ENCODE measurements around the gene DPYSL4. TPM values are rescaled to one million over a fixed set of nuclear protein-coding genes. Genes with fewer than 3 reads are reported as not detected.
A peak's percentile ranks its signal among the peaks of the same experiment; 100 is the strongest.

Gene DPYSL4
- total RNA-seq, 1 experiment from 2014 or later, result 26.3 TPM

- Histone ChIP-seq H4K91ac (ENCODE audit: insufficient read length, low read depth, low read length) (no peak overlapping the region), H2BK12ac (ENCODE audit: insufficient read length, low read depth, low read length) (no peak overlapping the region), H4K8ac (replicated peaks; ENCODE audit: insufficient read length, low read depth, low read length) (no peak overlapping the region), H2AK5ac (ENCODE audit: insufficient read length, low read length) (no peak overlapping the region), H3K56ac (ENCODE audit: insufficient read length, low read depth, low read length) (no peak overlapping the region), H3K27me3 (ENCODE audit: insufficient read depth, low read length) (no peaks in the 10 kb centered on the region), H3K27ac (ENCODE audit: insufficient read length, low read depth, low read length) (no peak overlapping the region), H3T11ph (ENCODE audit: low read length) (no peak overlapping the region), H3K79me1 (ENCODE audit: insufficient read depth, low read depth, low read length, poor library complexity, severe bottlenecking) (no peaks in the 10 kb centered on the region), H3K4ac (ENCODE audit: low read depth, low read length) (no peak overlapping the region), H4K20me1 (ENCODE audit: control insufficient read depth, insufficient read depth, insufficient read length) (no peaks in the 10 kb centered on the region), H3K23me2 (ENCODE audit: insufficient read length, low read depth, low read length, poor library complexity, severe bottlenecking) (no peaks in the 10 kb centered on the region), H3K18ac (ENCODE audit: insufficient read length, low read depth, low read length) (no peak overlapping the region), H2BK5ac (ENCODE audit: insufficient read length, low read length) (no peak overlapping the region), H2BK15ac (ENCODE audit: low read depth, low read length) (no peak overlapping the region), H2BK20ac (ENCODE audit: low read depth, low read length, poor library complexity, severe bottlenecking) (no peak overlapping the region), H3K14ac (ENCODE audit: insufficient read depth, low read length) (no peak overlapping the region), H3K23ac (ENCODE audit: insufficient read length, low read depth, low read length) (no peak overlapping the region), H3K79me2 (ENCODE audit: insufficient read depth, low read length) (no peaks in the 10 kb centered on the region), H4K5ac (ENCODE audit: insufficient read length, low read depth, low read length) (no peak overlapping the region), H3K9me3 (ENCODE audit: control insufficient read depth, low read depth, low read length) (no peaks in the 10 kb centered on the region), H2AFZ (ENCODE audit: low read length) (no peak overlapping the region), H2BK120ac (ENCODE audit: low read depth, low read length, poor library complexity, severe bottlenecking) (no peak overlapping the region), H3K9ac (ENCODE audit: extremely low read depth, insufficient read length, low read length) (no peak overlapping the region), H3K4me1 (ENCODE audit: insufficient read depth, low read length) (no peaks in the 10 kb centered on the region), H3K4me2 (ENCODE audit: insufficient read depth, insufficient read length, low read length) (no peak overlapping the region)
- Mint-ChIP-seq H3K9me3 (peaks cover 2 to 4% of the 10 kb centered on the region in 2 experiments), H3K4me3 (no peak overlapping the region), H3K27ac (peak overlapping the region in 1 of 3 experiments; percentile 67; a peak in 1 of 7 replicates), H3K4me1 (no peaks in the 10 kb centered on the region), H3K36me3 (ENCODE audit: insufficient read depth in 1 of 3, low read depth in 3 of 3) (peaks cover 2 to 4% (median 2%) of the 10 kb centered on the region in 3 experiments; a peak in 6 of 7 replicates), H3K27me3 (ENCODE audit: low read depth) (peaks cover 5% of the 10 kb centered on the region; the same call in 1 of the 2 replicates)
- WGBS (ENCODE audit: extremely low coverage, insufficient read length, low lambda C conversion rate), result no CpG with 5 or more reads among the region's 17 CpGs
- no peak for DNase-seq
- TF ChIP-seq CTCF (conservative IDR thresholded peaks at IDR 0.05), result no peak
Measured at GRCh38 chr10:132208462-132209050, 21.8 kb downstream of the DPYSL4 start.

Measured in H9 (cell line).